ENCODE results near the gene TCF25. TPM values are rescaled to one million over a fixed set of nuclear protein-coding genes. Genes with fewer than 3 reads are reported as not detected.

Gene TCF25
- total RNA-seq, 4 donors from 2014 or later: 68.9 to 110 (median 85.7) TPM

GRCh38 chr16:89855986-89856385, 17.4 kb upstream of the TCF25 start:
- no peak for TF ChIP-seq POLR2A (IDR thresholded peaks at IDR 0.05)
- no peak for TF ChIP-seq CTCF (IDR thresholded peaks at IDR 0.05 in 4 of 5, conservative IDR thresholded peaks at IDR 0.05 in 1 of 5)
- Histone ChIP-seq H3K4me3 (no peak overlapping the region), H3K4me1 (no peaks in the 10 kb centered on the region), H3K9me3 (no peaks in the 10 kb centered on the region), H3K27ac (no peak overlapping the region), H3K27me3 (no peaks in the 10 kb centered on the region), H3K36me3 (no peaks in the 10 kb centered on the region)
- in situ Hi-C loops (cut with MboI; ENCODE audit: low sequenced_read_pairs in 4 of 4) (no loop called here), intact Hi-C loops (cut with DNase I; ENCODE audit: low total_unique reads) (no loop called here)
- DNase-seq (no peak), ATAC-seq (no peak)

- no peak overlapping the region for H3K4me3 ChIP-seq
- H3K27me3 ChIP-seq: no peaks in the 10 kb centered on the region
- in situ Hi-C loops (cut with MboI; ENCODE audit: low sequenced_read_pairs in 4 of 4): no loop called here
- H3K36me3 ChIP-seq: no peaks in the 10 kb centered on the region
- DNase-seq: no peak
- no peak for ATAC-seq
- H3K27ac ChIP-seq: no peak overlapping the region
- intact Hi-C loops (cut with DNase I; ENCODE audit: low total_unique reads): no loop called here
- H3K4me1 ChIP-seq: peaks cover 0 to 5% of the 10 kb centered on the region in 2 donors
- H3K9me3 ChIP-seq: no peaks in the 10 kb centered on the region
- TF ChIP-seq POLR2A (IDR thresholded peaks at IDR 0.05): no peak
Measured at GRCh38 chr16:89858973-89859614, 14.3 kb upstream of the TCF25 start.

GRCh38 chr16:89859615-89860007, 13.8 kb upstream of the TCF25 start:
- intact Hi-C loops (cut with DNase I; ENCODE audit: low total_unique reads): loop anchor here (1.0 kb wide), 1 partner anchor 159 kb away; no protein-coding TSS in a partner anchor
- no peak for DNase-seq
- in situ Hi-C loops (cut with MboI; ENCODE audit: low sequenced_read_pairs in 4 of 4): no loop called here

GRCh38 chr16:89860747-89861304, 12.6 kb upstream of the TCF25 start:
- ATAC-seq (peak in 1 of 2 donors; percentile 62), DNase-seq (peak; percentile 16 to 31)
- TF ChIP-seq CTCF (IDR thresholded peaks at IDR 0.05 in 4 of 5, conservative IDR thresholded peaks at IDR 0.05 in 1 of 5) (peak; percentile 79 to 95 (median 90)), POLR2A (IDR thresholded peaks at IDR 0.05) (no peak)
- no peaks in the 10 kb centered on the region for H3K27me3 ChIP-seq
- intact Hi-C loops (cut with DNase I; ENCODE audit: low total_unique reads) (loop anchor here (1.0 kb wide), 1 partner anchor 161 kb away; no protein-coding TSS in a partner anchor), in situ Hi-C loops (cut with MboI; ENCODE audit: low sequenced_read_pairs in 4 of 4) (no loop called here)
- no peak overlapping the region for H3K27ac ChIP-seq
- no peaks in the 10 kb centered on the region for H3K36me3 ChIP-seq
- H3K9me3 ChIP-seq: no peaks in the 10 kb centered on the region
- H3K4me1 ChIP-seq: peaks cover 0 to 5% of the 10 kb centered on the region in 2 donors
- no peak overlapping the region for H3K4me3 ChIP-seq

More at GRCh38 chr16:89859615-89860007, 13.8 kb upstream of the TCF25 start:
- ATAC-seq: no peak
- no peak overlapping the region for H3K27ac ChIP-seq
- TF ChIP-seq POLR2A (IDR thresholded peaks at IDR 0.05) (no peak), CTCF (IDR thresholded peaks at IDR 0.05 in 4 of 5, conservative IDR thresholded peaks at IDR 0.05 in 1 of 5) (no peak)
- no peaks in the 10 kb centered on the region for H3K27me3 ChIP-seq
- H3K4me1 ChIP-seq: peaks cover 0 to 5% of the 10 kb centered on the region in 2 donors
- H3K4me3 ChIP-seq: no peak overlapping the region
- H3K36me3 ChIP-seq: no peaks in the 10 kb centered on the region
- no peaks in the 10 kb centered on the region for H3K9me3 ChIP-seq

GRCh38 chr16:89861648-89862047, 11.7 kb upstream of the TCF25 start:
- H3K9me3 ChIP-seq: no peaks in the 10 kb centered on the region
- intact Hi-C loops (cut with DNase I; ENCODE audit: low total_unique reads): no loop called here
- in situ Hi-C loops (cut with MboI; ENCODE audit: low sequenced_read_pairs in 4 of 4): no loop called here
- H3K4me3 ChIP-seq: no peak overlapping the region
- TF ChIP-seq POLR2A (IDR thresholded peaks at IDR 0.05): no peak
- no peak for TF ChIP-seq CTCF (IDR thresholded peaks at IDR 0.05 in 4 of 5, conservative IDR thresholded peaks at IDR 0.05 in 1 of 5)
- no peaks in the 10 kb centered on the region for H3K36me3 ChIP-seq
- H3K4me1 ChIP-seq: peaks cover 0 to 5% of the 10 kb centered on the region in 2 donors
- ATAC-seq: no peak
- DNase-seq: no peak
- no peak overlapping the region for H3K27ac ChIP-seq
- no peaks in the 10 kb centered on the region for H3K27me3 ChIP-seq

All from gastrocnemius medialis (tissue), 4 donors.